Measurements from ENCODE around the gene MXD1. TPM values are rescaled to one million over a fixed set of nuclear protein-coding genes. Genes with fewer than 3 reads are reported as not detected.

The MXD1 gene
- total RNA-seq, 1 experiment from 2014 or later, result 1.5 TPM

DNA sequence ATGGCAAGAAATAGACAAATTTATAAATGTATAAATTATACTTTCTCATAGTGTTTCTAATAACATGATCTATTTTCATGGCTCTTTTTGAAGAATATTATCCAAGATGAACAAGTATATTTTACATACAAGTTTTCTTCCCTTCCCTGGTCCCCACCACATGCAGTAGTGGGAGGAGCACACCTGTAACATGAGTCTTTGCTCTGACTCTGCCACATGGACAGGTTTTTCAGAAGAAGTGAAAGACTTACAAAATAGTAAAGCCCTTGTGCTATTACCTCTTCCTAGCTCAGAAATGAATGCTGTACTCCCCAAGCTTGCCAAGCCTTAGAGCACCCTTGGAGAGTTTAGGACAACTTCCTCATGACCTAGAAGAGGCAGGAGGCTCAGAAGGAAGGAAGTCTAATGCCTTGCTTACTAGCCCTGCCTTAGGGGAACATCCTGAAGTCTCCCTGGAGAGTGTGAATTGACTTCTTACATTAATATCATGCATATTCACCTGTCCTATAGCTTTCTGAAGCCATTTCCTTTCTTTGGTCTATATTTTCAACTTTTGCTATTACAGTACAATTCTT lies 18.4 kb downstream of the MXD1 start:
- ChIA-PET CTCF (interaction anchor here (0.6 to 1.3 kb wide), 2 partner anchors 51 to 138 kb away, joined by 3 to 4 read pairs; no protein-coding TSS in a partner anchor), POLR2A (no interaction called here)
- Mint-ChIP-seq H3K9me3 (no peaks in the 10 kb centered on the region), H3K27ac (no peak overlapping the region), H3K36me3 (no peaks in the 10 kb centered on the region), H3K4me1 (peaks cover 15% of the 10 kb centered on the region), H3K4me3 (no peak overlapping the region), H3K27me3 (ENCODE audit: low read depth) (no peaks in the 10 kb centered on the region)
- DNase-seq (ENCODE audit: low spot score) (no peak), ATAC-seq (no peak)
- TF ChIP-seq KAT7 (CRISPR knock-in tag; IDR thresholded peaks at IDR 0.05; ENCODE audit: borderline replicate concordance) (no peak), CREB1 (CRISPR knock-in tag; IDR thresholded peaks at IDR 0.05) (no peak), CBFB (CRISPR knock-in tag; IDR thresholded peaks at IDR 0.05; ENCODE audit: low read depth) (no peak), TEAD1 (CRISPR knock-in tag; IDR thresholded peaks at IDR 0.05) (no peak), SOX15 (CRISPR knock-in tag; IDR thresholded peaks at IDR 0.05) (no peak), NR2C2 (CRISPR knock-in tag; IDR thresholded peaks at IDR 0.05) (no peak), MYBL2 (CRISPR knock-in tag; IDR thresholded peaks at IDR 0.05) (no peak)
- TF ChIP-seq, protein P1, sequence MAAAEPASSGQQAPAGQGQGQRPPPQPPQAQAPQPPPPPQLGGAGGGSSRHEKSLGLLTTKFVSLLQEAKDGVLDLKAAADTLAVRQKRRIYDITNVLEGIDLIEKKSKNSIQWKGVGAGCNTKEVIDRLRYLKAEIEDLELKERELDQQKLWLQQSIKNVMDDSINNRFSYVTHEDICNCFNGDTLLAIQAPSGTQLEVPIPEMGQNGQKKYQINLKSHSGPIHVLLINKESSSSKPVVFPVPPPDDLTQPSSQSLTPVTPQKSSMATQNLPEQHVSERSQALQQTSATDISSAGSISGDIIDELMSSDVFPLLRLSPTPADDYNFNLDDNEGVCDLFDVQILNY (CRISPR knock-in tag; IDR thresholded peaks at IDR 0.05), result no peak

DNA sequence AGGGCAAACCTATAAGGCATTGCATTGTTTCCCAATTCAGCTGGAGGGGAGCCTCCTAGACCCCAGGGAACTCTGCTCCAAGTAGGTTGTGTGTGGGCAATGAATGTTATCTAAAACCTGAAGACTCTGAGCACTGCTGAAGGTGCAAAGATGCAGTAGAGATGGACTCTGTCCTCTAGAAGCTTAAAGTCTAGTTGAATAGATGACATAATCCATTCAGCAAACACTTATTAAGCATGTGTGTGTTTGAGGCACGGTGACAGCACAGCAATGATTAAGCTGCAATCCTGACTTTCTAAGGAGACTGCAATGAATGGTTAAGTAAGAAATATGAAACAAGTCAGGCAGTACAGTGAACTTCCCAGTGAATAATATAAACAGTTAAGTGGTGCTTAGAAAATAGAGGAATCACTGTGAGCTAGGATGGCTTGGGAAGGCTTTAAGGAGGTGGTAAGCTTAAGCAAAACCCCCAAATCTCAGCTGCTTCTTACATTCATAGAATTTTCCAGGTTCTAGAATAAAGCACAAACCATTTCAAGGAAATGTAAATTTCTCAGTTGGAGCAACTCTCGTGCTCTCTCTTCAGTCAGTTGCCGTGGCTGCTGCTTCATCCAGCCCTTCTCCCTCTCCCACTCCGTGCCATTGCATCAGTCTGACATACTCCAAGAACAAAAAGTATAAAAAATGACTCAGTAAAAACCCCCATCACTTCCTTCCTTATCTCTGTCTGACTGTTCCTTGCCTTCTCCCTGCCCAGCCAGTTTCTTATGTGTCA lies 19.1 kb downstream of the MXD1 start:
- Mint-ChIP-seq H3K27me3 (ENCODE audit: low read depth) (no peaks in the 10 kb centered on the region), H3K27ac (no peak overlapping the region), H3K9me3 (no peaks in the 10 kb centered on the region), H3K36me3 (peaks cover 2% of the 10 kb centered on the region; the same call in 1 of the 2 replicates), H3K4me3 (no peak overlapping the region), H3K4me1 (peaks cover 15% of the 10 kb centered on the region)
- DNase-seq (ENCODE audit: low spot score) (no peak), ATAC-seq (no peak)
- ChIA-PET CTCF (interaction anchor here (0.6 to 1.3 kb wide), 2 partner anchors 50 to 137 kb away, joined by 3 to 4 read pairs; no protein-coding TSS in a partner anchor), POLR2A (no interaction called here)
- TF ChIP-seq PRRX2 (CRISPR knock-in tag; IDR thresholded peaks at IDR 0.05) (no peak), GABPB1 (CRISPR knock-in tag; IDR thresholded peaks at IDR 0.05) (peak; percentile 68)

DNA sequence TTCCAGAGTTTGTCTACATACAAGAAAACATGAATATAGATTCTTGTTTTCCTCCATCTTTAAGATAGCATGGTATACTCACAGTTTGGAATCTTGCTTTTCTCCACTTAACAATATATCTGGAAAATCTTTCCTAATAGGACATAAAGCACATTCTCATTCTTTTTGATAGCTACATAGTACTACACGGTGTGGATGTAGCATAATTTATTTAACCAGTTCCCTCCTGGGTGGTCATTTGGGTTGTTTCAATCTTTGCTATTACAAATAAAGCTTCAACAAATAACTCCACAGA lies 19.7 kb downstream of the MXD1 start:
- H3K4me3 Mint-ChIP-seq, result no peak overlapping the region
- ATAC-seq (no peak), DNase-seq (ENCODE audit: low spot score) (no peak)
- H3K27me3 Mint-ChIP-seq (ENCODE audit: low read depth), result no peaks in the 10 kb centered on the region
- H3K9me3 Mint-ChIP-seq, result no peaks in the 10 kb centered on the region
- TF ChIP-seq RORB (CRISPR knock-in tag; IDR thresholded peaks at IDR 0.05) (no peak), GABPB1 (CRISPR knock-in tag; IDR thresholded peaks at IDR 0.05) (no peak), TCF7 (CRISPR knock-in tag; IDR thresholded peaks at IDR 0.05; ENCODE audit: low read depth) (no peak), JAZF1 (CRISPR knock-in tag; IDR thresholded peaks at IDR 0.05) (no peak), ESRRA (CRISPR knock-in tag; IDR thresholded peaks at IDR 0.05; ENCODE audit: borderline replicate concordance) (no peak)
- TF ChIP-seq, protein P2, sequence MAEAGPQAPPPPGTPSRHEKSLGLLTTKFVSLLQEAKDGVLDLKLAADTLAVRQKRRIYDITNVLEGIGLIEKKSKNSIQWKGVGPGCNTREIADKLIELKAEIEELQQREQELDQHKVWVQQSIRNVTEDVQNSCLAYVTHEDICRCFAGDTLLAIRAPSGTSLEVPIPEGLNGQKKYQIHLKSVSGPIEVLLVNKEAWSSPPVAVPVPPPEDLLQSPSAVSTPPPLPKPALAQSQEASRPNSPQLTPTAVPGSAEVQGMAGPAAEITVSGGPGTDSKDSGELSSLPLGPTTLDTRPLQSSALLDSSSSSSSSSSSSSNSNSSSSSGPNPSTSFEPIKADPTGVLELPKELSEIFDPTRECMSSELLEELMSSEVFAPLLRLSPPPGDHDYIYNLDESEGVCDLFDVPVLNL (CRISPR knock-in tag; IDR thresholded peaks at IDR 0.05; ENCODE audit: borderline replicate concordance, low read depth), result no peak
- TF ChIP-seq, protein P3, sequence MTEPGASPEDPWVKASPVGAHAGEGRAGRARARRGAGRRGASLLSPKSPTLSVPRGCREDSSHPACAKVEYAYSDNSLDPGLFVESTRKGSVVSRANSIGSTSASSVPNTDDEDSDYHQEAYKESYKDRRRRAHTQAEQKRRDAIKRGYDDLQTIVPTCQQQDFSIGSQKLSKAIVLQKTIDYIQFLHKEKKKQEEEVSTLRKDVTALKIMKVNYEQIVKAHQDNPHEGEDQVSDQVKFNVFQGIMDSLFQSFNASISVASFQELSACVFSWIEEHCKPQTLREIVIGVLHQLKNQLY (CRISPR knock-in tag; IDR thresholded peaks at IDR 0.05), result no peak
- TF ChIP-seq, protein P4, sequence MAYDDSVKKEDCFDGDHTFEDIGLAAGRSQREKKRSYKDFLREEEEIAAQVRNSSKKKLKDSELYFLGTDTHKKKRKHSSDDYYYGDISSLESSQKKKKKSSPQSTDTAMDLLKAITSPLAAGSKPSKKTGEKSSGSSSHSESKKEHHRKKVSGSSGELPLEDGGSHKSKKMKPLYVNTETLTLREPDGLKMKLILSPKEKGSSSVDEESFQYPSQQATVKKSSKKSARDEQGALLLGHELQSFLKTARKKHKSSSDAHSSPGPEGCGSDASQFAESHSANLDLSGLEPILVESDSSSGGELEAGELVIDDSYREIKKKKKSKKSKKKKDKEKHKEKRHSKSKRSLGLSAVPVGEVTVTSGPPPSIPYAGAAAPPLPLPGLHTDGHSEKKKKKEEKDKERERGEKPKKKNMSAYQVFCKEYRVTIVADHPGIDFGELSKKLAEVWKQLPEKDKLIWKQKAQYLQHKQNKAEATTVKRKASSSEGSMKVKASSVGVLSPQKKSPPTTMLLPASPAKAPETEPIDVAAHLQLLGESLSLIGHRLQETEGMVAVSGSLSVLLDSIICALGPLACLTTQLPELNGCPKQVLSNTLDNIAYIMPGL (CRISPR knock-in tag; IDR thresholded peaks at IDR 0.05), result no peak
- ChIA-PET CTCF (no interaction called here), POLR2A (no interaction called here)
- H3K4me1 Mint-ChIP-seq, result peaks cover 16% of the 10 kb centered on the region
- peaks cover 2% of the 10 kb centered on the region; the same call in 1 of the 2 replicates for H3K36me3 Mint-ChIP-seq
- H3K27ac Mint-ChIP-seq, result no peak overlapping the region

Data from WTC11 (cell line).